ENCODE results near the gene TIMM17B.

Gene TIMM17B

GRCh38 chrX:48937054-48937907 lies 39.7 kb upstream of the TIMM17B start:
- no peak for TF ChIP-seq CTCF (conservative IDR thresholded peaks at IDR 0.05; ENCODE audit: low read length)
- no peak overlapping the region for H3K4me3 ChIP-seq (ENCODE audit: low read length)
- DNase-seq (ENCODE audit: low read depth) = no peak

- TF ChIP-seq CTCF (conservative IDR thresholded peaks at IDR 0.05; ENCODE audit: low read length) = no peak
- H3K4me3 ChIP-seq (ENCODE audit: low read length) = no peak overlapping the region
- no peak for DNase-seq (ENCODE audit: low read depth)
Measured at GRCh38 chrX:48936429-48937053, 39.0 kb upstream of the TIMM17B start.

GRCh38 chrX:48935301-48935670 lies 37.7 kb upstream of the TIMM17B start:
- no peak overlapping the region for H3K4me3 ChIP-seq (ENCODE audit: low read length)
- no peak for DNase-seq (ENCODE audit: low read depth)
- TF ChIP-seq CTCF (conservative IDR thresholded peaks at IDR 0.05; ENCODE audit: low read length) = no peak

DNA sequence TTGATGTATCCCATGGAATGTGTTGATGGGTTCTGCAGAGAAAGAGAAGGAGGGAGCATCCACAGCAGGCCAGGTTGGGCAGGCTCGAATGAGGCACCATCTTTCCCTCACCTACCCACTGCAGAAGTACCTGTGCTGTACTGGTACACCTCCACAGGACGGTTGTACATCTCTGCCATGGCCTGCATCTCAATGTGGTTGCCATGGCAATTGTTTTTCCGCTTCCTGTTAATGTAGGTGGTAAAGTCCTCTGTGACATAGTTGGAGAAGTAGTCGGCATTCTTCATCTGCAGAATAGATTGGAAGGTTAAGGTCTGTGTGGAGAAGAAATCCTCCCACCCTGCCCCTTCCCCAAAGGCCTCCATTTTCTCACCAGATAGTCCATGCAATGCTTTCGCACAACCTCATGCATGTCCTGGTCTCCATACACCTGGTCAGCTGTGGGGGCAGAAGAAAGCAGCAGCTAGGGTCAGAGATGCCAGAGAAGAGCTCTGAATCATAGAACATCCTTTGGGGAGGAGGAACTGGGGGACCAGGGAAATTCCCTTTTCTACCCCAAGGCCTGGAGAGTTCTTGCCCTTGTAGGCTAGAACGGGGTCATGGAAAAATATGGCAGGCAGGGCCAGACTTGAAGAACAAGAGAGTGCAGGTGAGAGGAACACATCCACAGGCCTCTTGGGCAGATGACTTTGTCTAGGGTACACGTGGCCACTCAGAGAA lies 37.2 kb upstream of the TIMM17B start:
- no peak for TF ChIP-seq CTCF (conservative IDR thresholded peaks at IDR 0.05; ENCODE audit: low read length)
- DNase-seq (ENCODE audit: low read depth) = no peak
- no peak overlapping the region for H3K4me3 ChIP-seq (ENCODE audit: low read length)

DNA sequence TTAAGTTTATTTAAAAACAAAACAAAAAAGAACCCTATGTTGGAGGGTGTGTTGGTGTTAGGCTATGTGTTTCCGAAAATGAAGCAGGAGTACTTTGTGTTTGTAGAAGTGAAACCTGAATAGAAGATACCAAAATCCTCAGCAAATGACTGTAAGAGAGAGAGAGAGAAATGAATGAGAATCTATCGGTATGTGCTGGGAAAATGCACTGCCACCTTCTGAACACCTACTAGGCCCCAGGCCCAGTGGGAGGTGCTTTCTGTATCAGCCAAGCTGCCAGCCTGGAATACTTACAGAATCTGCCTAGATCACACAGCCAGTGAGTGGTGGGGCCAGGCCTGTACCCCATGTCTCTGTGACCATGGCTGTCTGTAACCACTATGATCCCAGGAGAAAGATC lies 36.2 kb upstream of the TIMM17B start:
- no peak for DNase-seq (ENCODE audit: low read depth)
- no peak for TF ChIP-seq CTCF (conservative IDR thresholded peaks at IDR 0.05; ENCODE audit: low read length)
- H3K4me3 ChIP-seq (ENCODE audit: low read length) = no peak overlapping the region

DNA sequence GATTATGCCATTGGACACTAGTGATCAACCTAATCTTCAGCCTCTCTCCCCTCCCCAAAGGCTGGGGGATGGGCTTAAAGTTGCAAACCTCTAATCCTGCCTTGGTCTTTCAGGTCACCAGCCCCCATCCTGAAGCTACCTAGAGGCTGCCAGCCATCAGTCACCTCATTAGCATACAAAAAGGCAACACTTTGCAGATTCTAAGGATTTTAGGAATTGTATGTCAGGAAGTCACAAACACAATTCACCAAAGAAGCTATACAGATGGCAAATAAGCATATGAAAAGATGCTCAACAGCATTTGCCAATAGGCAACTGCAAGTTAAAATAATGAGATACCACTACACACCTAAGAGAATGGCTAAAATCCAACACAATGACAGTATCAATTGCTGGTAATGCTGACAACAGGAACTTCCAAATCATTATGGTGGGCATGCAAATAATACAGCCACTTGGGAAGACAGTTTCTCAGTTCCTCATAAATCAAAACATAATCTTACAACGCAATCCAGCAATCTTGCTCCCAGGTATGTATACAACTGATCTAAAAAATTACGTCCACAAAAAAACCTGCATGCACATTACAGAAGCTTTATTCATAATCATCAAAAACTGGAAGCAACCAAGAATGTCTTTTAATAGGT lies 30.3 kb upstream of the TIMM17B start:
- H3K4me3 ChIP-seq (ENCODE audit: low read length) = no peak overlapping the region
- no peak for TF ChIP-seq CTCF (conservative IDR thresholded peaks at IDR 0.05; ENCODE audit: low read length)
- DNase-seq (ENCODE audit: low read depth) = no peak

All from AG10803 (cell line).